ENCODE data around the gene IBSP.
A peak's percentile ranks its signal among the peaks of the same experiment; 100 is the strongest.

IBSP gene

GRCh38 chr4:87838890-87839591, 39.7 kb downstream of the IBSP start:
- peak in 2 of 5 donors; percentile 5 to 8 for DNase-seq

GRCh38 chr4:87839592-87839946, 40.2 kb downstream of the IBSP start:
- DNase-seq: no peak

GRCh38 chr4:87840149-87840548, 40.8 kb downstream of the IBSP start:
- DNase-seq: no peak

- peak in 1 of 5 donors; percentile 1 for DNase-seq
Observed at GRCh38 chr4:87843936-87844335, 44.6 kb downstream of the IBSP start.

GRCh38 chr4:87844452-87844851, 45.1 kb downstream of the IBSP start:
- no peak for DNase-seq

- DNase-seq: no peak
Observed at GRCh38 chr4:87846226-87846625, 46.9 kb downstream of the IBSP start.

- DNase-seq: peak in 2 of 5 donors; percentile 9 to 44
Observed at GRCh38 chr4:87848622-87849351, 49.4 kb downstream of the IBSP start.

- DNase-seq: peak in 1 of 5 donors; percentile 5
Observed at GRCh38 chr4:87849612-87850011, 50.3 kb downstream of the IBSP start.

GRCh38 chr4:87851332-87851731, 52.0 kb downstream of the IBSP start:
- no peak for DNase-seq

- no peak for DNase-seq
Observed at GRCh38 chr4:87851953-87852352, 52.6 kb downstream of the IBSP start.

- DNase-seq: peak in 1 of 5 donors; percentile 10
Observed at GRCh38 chr4:87853108-87853507, 53.8 kb downstream of the IBSP start.

- DNase-seq: no peak
Observed at GRCh38 chr4:87853891-87854290, 54.5 kb downstream of the IBSP start.

- no peak for DNase-seq
Observed at GRCh38 chr4:87855559-87855958, 56.2 kb downstream of the IBSP start.

- no peak for DNase-seq
Observed at GRCh38 chr4:87856816-87857215, 57.5 kb downstream of the IBSP start.

GRCh38 chr4:87857789-87858188, 58.4 kb downstream of the IBSP start:
- DNase-seq: no peak
